ENCODE results near the gene SYTL1. TPM values are rescaled to one million over a fixed set of nuclear protein-coding genes. Genes with fewer than 3 reads are reported as not detected.

Gene SYTL1
- total RNA-seq, 1 donor = under 0.01 TPM

GRCh38 chr1:27397749-27398148, 55.9 kb downstream of the SYTL1 start:
- no peak overlapping the region for H3K4me3 ChIP-seq (ENCODE audit: insufficient read depth, low read length)
- no peak overlapping the region for H3K27ac ChIP-seq (ENCODE audit: low read depth, low read length)
- no peak for TF ChIP-seq CTCF (IDR thresholded peaks at IDR 0.05; ENCODE audit: extremely low read depth, low read depth, low read length)
- peaks cover 24% of the 10 kb centered on the region for H3K4me1 ChIP-seq (ENCODE audit: insufficient read depth, low read length)
- no peak overlapping the region for H3K4me2 ChIP-seq (ENCODE audit: insufficient read depth, low read length)
- H2AFZ ChIP-seq (ENCODE audit: low read length) = no peak overlapping the region
- DNase-seq (ENCODE audit: insufficient read length, low spot score, missing footprints) = no peak
- peaks cover 14% of the 10 kb centered on the region for H3K79me2 ChIP-seq (ENCODE audit: insufficient read depth, low read length)
- peaks cover 11% of the 10 kb centered on the region for H3K27me3 ChIP-seq (ENCODE audit: insufficient read depth, low read length)
- H3K9me3 ChIP-seq (ENCODE audit: low read depth, low read length) = no peaks in the 10 kb centered on the region
- no peaks in the 10 kb centered on the region for H3K36me3 ChIP-seq (ENCODE audit: insufficient read depth, low read length)
- no peaks in the 10 kb centered on the region for H4K20me1 ChIP-seq (ENCODE audit: insufficient read depth, low read length)

- Histone ChIP-seq H2AFZ (ENCODE audit: low read length) (no peak overlapping the region), H3K9me3 (ENCODE audit: low read depth, low read length) (no peaks in the 10 kb centered on the region), H3K4me2 (ENCODE audit: insufficient read depth, low read length) (no peak overlapping the region), H4K20me1 (ENCODE audit: insufficient read depth, low read length) (no peaks in the 10 kb centered on the region), H3K27ac (ENCODE audit: low read depth, low read length) (no peak overlapping the region), H3K4me3 (ENCODE audit: insufficient read depth, low read length) (no peak overlapping the region), H3K79me2 (ENCODE audit: insufficient read depth, low read length) (peaks cover 5% of the 10 kb centered on the region), H3K27me3 (ENCODE audit: insufficient read depth, low read length) (peaks cover 11% of the 10 kb centered on the region), H3K4me1 (ENCODE audit: insufficient read depth, low read length) (peaks cover 26% of the 10 kb centered on the region), H3K36me3 (ENCODE audit: insufficient read depth, low read length) (no peaks in the 10 kb centered on the region)
- peak; percentile 41 for DNase-seq (ENCODE audit: insufficient read length, low spot score, missing footprints)
- TF ChIP-seq CTCF (IDR thresholded peaks at IDR 0.05; ENCODE audit: extremely low read depth, low read depth, low read length) = no peak
These were observed 56.8 kb downstream of the SYTL1 start for GRCh38 chr1:27398405-27399149.

GRCh38 chr1:27399251-27400025, 57.6 kb downstream of the SYTL1 start:
- H4K20me1 ChIP-seq (ENCODE audit: insufficient read depth, low read length) = no peaks in the 10 kb centered on the region
- no peaks in the 10 kb centered on the region for H3K36me3 ChIP-seq (ENCODE audit: insufficient read depth, low read length)
- no peaks in the 10 kb centered on the region for H3K79me2 ChIP-seq (ENCODE audit: insufficient read depth, low read length)
- no peak overlapping the region for H3K4me3 ChIP-seq (ENCODE audit: insufficient read depth, low read length)
- TF ChIP-seq CTCF (IDR thresholded peaks at IDR 0.05; ENCODE audit: extremely low read depth, low read depth, low read length) = no peak
- H3K27ac ChIP-seq (ENCODE audit: low read depth, low read length) = no peak overlapping the region
- no peak overlapping the region for H3K4me2 ChIP-seq (ENCODE audit: insufficient read depth, low read length)
- H3K27me3 ChIP-seq (ENCODE audit: insufficient read depth, low read length) = peaks cover 11% of the 10 kb centered on the region
- peaks cover 32% of the 10 kb centered on the region for H3K4me1 ChIP-seq (ENCODE audit: insufficient read depth, low read length)
- no peak overlapping the region for H2AFZ ChIP-seq (ENCODE audit: low read length)
- peak; percentile 75 for DNase-seq (ENCODE audit: insufficient read length, low spot score, missing footprints)
- H3K9me3 ChIP-seq (ENCODE audit: low read depth, low read length) = no peaks in the 10 kb centered on the region

Measured in osteoblast (primary cell).